Astrocyte of the spinal cord (primary cell): ENCODE measurements around the gene FRMD4A.

Experiments used
- DNase-seq: peaks from one replicate; pipeline ENCODE4 v3.0.0; 2011; ENCODE audit warnings: low read depth, low spot score
- H3K4me3 ChIP-seq: 2 replicates; pipeline ENCODE4 v1.5.1; 2011; ENCODE audit warnings: low read depth, mild to moderate bottlenecking, low read length, moderate library complexity
- CTCF ChIP-seq: IDR thresholded peaks from 2 replicates; pipeline ENCODE4 v1.5.1; 2012; ENCODE audit warnings: low read depth, mild to moderate bottlenecking, low read length, inconsistent platforms
- in situ Hi-C: cut with HindIII; loops from 2 replicates; pipeline ENCODE4 v1.10.0; 2017; ENCODE audit warnings: low sequenced_read_pairs

FRMD4A gene

GRCh38 chr10:13823709-13824405 is 506.9 kb downstream of the FRMD4A start:
- no peak for TF ChIP-seq CTCF
- H3K4me3 ChIP-seq = no peak overlapping the region
- in situ Hi-C loops = no loop called here
- no peak for DNase-seq

GRCh38 chr10:13823096-13823708 is 507.5 kb downstream of the FRMD4A start:
- H3K4me3 ChIP-seq = no peak overlapping the region

GRCh38 chr10:13822490-13822889 is 508.2 kb downstream of the FRMD4A start:
- no peak for TF ChIP-seq CTCF
- in situ Hi-C loops = no loop called here
- H3K4me3 ChIP-seq = no peak overlapping the region
- DNase-seq = no peak

More at GRCh38 chr10:13823096-13823708, 507.5 kb downstream of the FRMD4A start:
- TF ChIP-seq CTCF = no peak
- no peak for DNase-seq
- in situ Hi-C loops = no loop called here

GRCh38 chr10:13820964-13821337 is 509.8 kb downstream of the FRMD4A start:
- no peak for DNase-seq
- in situ Hi-C loops = no loop called here
- no peak for TF ChIP-seq CTCF
- H3K4me3 ChIP-seq = no peak overlapping the region

- in situ Hi-C loops = no loop called here
- no peak for DNase-seq
- no peak overlapping the region for H3K4me3 ChIP-seq
- TF ChIP-seq CTCF = no peak
These were observed 510.4 kb downstream of the FRMD4A start for GRCh38 chr10:13820119-13820963.

- no peak overlapping the region for H3K4me3 ChIP-seq
- DNase-seq = peak; percentile 84
- TF ChIP-seq CTCF = no peak
- in situ Hi-C loops = no loop called here
These were observed 514.4 kb downstream of the FRMD4A start for GRCh38 chr10:13816195-13816925.
